NCI-H2227 (cell line): ENCODE results near the gene ALDH1A3.

Experiments used
- DNase-seq: peaks from one replicate; lab custom pipeline; 2025; ENCODE audit not compliant: unreplicated experiment; lab: John Stamatoyannopoulos, UW

ALDH1A3 gene

GRCh38 chr15:100880897-100881242 lies 1.2 kb downstream of the ALDH1A3 start:
- DNase-seq = no peak

- no peak for DNase-seq
These were observed 2.1 kb downstream of the ALDH1A3 start for GRCh38 chr15:100881573-100882336.

- no peak for DNase-seq
These were observed 5.5 kb downstream of the ALDH1A3 start for GRCh38 chr15:100885116-100885515.

GRCh38 chr15:100885811-100886210 lies 6.2 kb downstream of the ALDH1A3 start:
- no peak for DNase-seq

GRCh38 chr15:100887211-100887913 lies 7.7 kb downstream of the ALDH1A3 start:
- DNase-seq = no peak

- no peak for DNase-seq
These were observed 9.9 kb downstream of the ALDH1A3 start for GRCh38 chr15:100889385-100890050.

- DNase-seq = no peak
These were observed 10.6 kb downstream of the ALDH1A3 start for GRCh38 chr15:100890051-100890720.

- DNase-seq = no peak
These were observed 11.2 kb downstream of the ALDH1A3 start for GRCh38 chr15:100890850-100891249.

GRCh38 chr15:100891307-100892012 lies 11.8 kb downstream of the ALDH1A3 start:
- no peak for DNase-seq

- DNase-seq = no peak
These were observed 12.4 kb downstream of the ALDH1A3 start for GRCh38 chr15:100892013-100892355.

- DNase-seq = no peak
These were observed 13.8 kb downstream of the ALDH1A3 start for GRCh38 chr15:100893261-100893963.

GRCh38 chr15:100893964-100894295 lies 14.3 kb downstream of the ALDH1A3 start:
- DNase-seq = no peak

GRCh38 chr15:100895721-100896120 lies 16.1 kb downstream of the ALDH1A3 start:
- no peak for DNase-seq

GRCh38 chr15:100897221-100898151 lies 17.9 kb downstream of the ALDH1A3 start:
- DNase-seq = no peak

GRCh38 chr15:100898152-100898490 lies 18.5 kb downstream of the ALDH1A3 start:
- no peak for DNase-seq

GRCh38 chr15:100898661-100899462 lies 19.2 kb downstream of the ALDH1A3 start:
- no peak for DNase-seq

GRCh38 chr15:100899601-100900000 lies 20.0 kb downstream of the ALDH1A3 start:
- no peak for DNase-seq

GRCh38 chr15:100900136-100900794 lies 20.6 kb downstream of the ALDH1A3 start:
- DNase-seq = no peak
